HepG2 (cell line): ENCODE results near the gene DOCK2. TPM values are rescaled to one million over a fixed set of nuclear protein-coding genes. Genes with fewer than 3 reads are reported as not detected.

Experiments used
- ATAC-seq: fragments of 200-7000 bp; cut with Tn5 transposase; 3 replicates; pipeline ENCODE4 v1.9.1; 2020; ENCODE audit warnings: mild to moderate bottlenecking, moderate library complexity
- BruUV-seq: library from RNA; stranded (reverse); fragments of 400-500 nt; replicated peaks from 2 replicates; lab custom pipeline; 2021; lab: Mats Ljungman, UMichigan
- CTCF ChIA-PET: fragments of 300-600 bp; formaldehyde crosslinking; extraction: SDS; loops from one replicate; lab custom pipeline; 2021; ENCODE audit warnings: low total read pairs, inconsistent platforms, low intra/inter-chr PET ratio; lab: Yijun Ruan, JAX
- POLR2A ChIA-PET: fragments of 350-600 bp; sonication (Branson Sonifier 250); formaldehyde crosslinking; loops from one replicate; lab custom pipeline; 2020; ENCODE audit warnings: antibody characterized with exemption, inconsistent platforms; lab: Yijun Ruan, JAX
- DNase-seq: peaks from one replicate; pipeline ENCODE4 v3.0.0-alpha.2; 2015; ENCODE audit warnings: low spot score
- FAIRE-seq: peaks from 3 replicates; lab custom pipeline; 2011; peaks lifted over from hg19 to GRCh38; lab: Jason Lieb, UNC
- H2AFZ ChIP-seq: one replicate; pipeline ENCODE4 v1.6.1; 2011; ENCODE audit warnings: low read length, inconsistent platforms
- H3K27ac ChIP-seq: fragments of 300-600 bp; 3 replicates; pipeline ENCODE4 v1.8.0; 2011; ENCODE audit warnings: mixed run types, mild to moderate bottlenecking, mixed read lengths, low read length, inconsistent platforms; ENCODE audit not compliant: insufficient read depth; ENCODE audit errors: extremely low read length
- H3K27me3 ChIP-seq, 2 experiments: fragments of 200-600 bp in 1 of 2; 2 replicates in 1 of 2; 3 replicates in 1 of 2; pipeline versions ENCODE4 v1.6.0 to v1.8.0; 2011; ENCODE audit warnings: low read length in 2 of 2, mild to moderate bottlenecking in 2 of 2, moderate library complexity in 2 of 2, inconsistent platforms in 1 of 2; ENCODE audit not compliant: insufficient read depth in 2 of 2, control insufficient read depth in 1 of 2
- H3K36me3 ChIP-seq, 2 experiments: fragments of 200-600 bp in 1 of 2; replicated peaks in 1 of 2; 2 replicates in 1 of 2; 3 replicates in 1 of 2; pipeline versions ENCODE4 v1.5.1 to v1.8.0; 2011; ENCODE audit warnings: low read length in 2 of 2, inconsistent platforms in 1 of 2; ENCODE audit not compliant: insufficient read depth in 2 of 2, control insufficient read depth in 1 of 2
- H3K4me1 ChIP-seq: 2 replicates; pipeline ENCODE4 v1.5.1; 2012; ENCODE audit warnings: low read length, inconsistent platforms; ENCODE audit not compliant: insufficient read depth
- H3K4me2 ChIP-seq: 2 replicates; pipeline ENCODE4 v1.6.0; 2011; ENCODE audit warnings: low read depth, low read length, inconsistent platforms
- H3K4me3 ChIP-seq, 3 experiments: fragments of 200-600 bp in 1 of 3; sonication (generic), shearing (Covaris generic) in 1 of 3; replicated peaks in 1 of 3; 2 replicates each; pipeline ENCODE4 v1.5.1; 2011 to 2016; ENCODE audit warnings: low read length in 3 of 3, inconsistent platforms in 2 of 3, low read depth in 2 of 3, mild to moderate bottlenecking in 2 of 3, control low read depth in 1 of 3, mixed read lengths in 1 of 3; ENCODE audit not compliant: insufficient read depth in 1 of 3
- H3K79me2 ChIP-seq: one replicate; pipeline ENCODE4 v1.6.1; 2011; ENCODE audit warnings: low read length, inconsistent platforms; ENCODE audit not compliant: insufficient read depth
- H3K9ac ChIP-seq: 2 replicates; pipeline ENCODE4 v1.6.0; 2011; ENCODE audit warnings: mild to moderate bottlenecking, low read depth, low read length, inconsistent platforms; ENCODE audit not compliant: insufficient read depth
- H3K9me3 ChIP-seq: 2 replicates; pipeline ENCODE4 v1.5.1; 2012; ENCODE audit warnings: mild to moderate bottlenecking, low read length
- H4K20me1 ChIP-seq: 2 replicates; pipeline ENCODE4 v1.6.0; 2011; ENCODE audit warnings: inconsistent platforms, mild to moderate bottlenecking, low read length, moderate library complexity; ENCODE audit not compliant: insufficient read depth
- FOSL2 ChIP-seq: sonication (generic); formaldehyde crosslinking; IDR thresholded peaks from 2 replicates; pipeline ENCODE4 v1.4.0; 2020; ENCODE audit warnings: missing genetic modification reagents
- GABPA ChIP-seq, 2 experiments: IDR thresholded peaks; 2 replicates each; pipeline ENCODE4 v1.6.1; 2011 to 2016; ENCODE audit warnings: low read depth in 2 of 2, low read length in 1 of 2, missing biosample characterization in 1 of 2, missing genetic modification characterization in 1 of 2
- JARID2 ChIP-seq: sonication (generic); formaldehyde crosslinking; IDR thresholded peaks from 2 replicates; pipeline ENCODE4 v1.8.1; 2023; ENCODE audit warnings: missing genetic modification reagents, inconsistent platforms; ENCODE audit not compliant: insufficient replicate concordance
- KLF13 ChIP-seq: sonication (generic); formaldehyde crosslinking; IDR thresholded peaks from 2 replicates; pipeline ENCODE4 v1.4.0; 2020; ENCODE audit warnings: mild to moderate bottlenecking, missing genetic modification reagents
- LCORL ChIP-seq, 2 experiments: fragments of 450-650 bp in 1 of 2; sonication (generic) in 1 of 2; formaldehyde crosslinking in 1 of 2; IDR thresholded peaks; 2 replicates each; pipeline versions ENCODE4 v1.5.0 to v1.6.1; 2017 to 2020; ENCODE audit warnings: antibody characterized with exemption in 1 of 2, missing genetic modification reagents in 1 of 2
- MLX ChIP-seq: IDR thresholded peaks from 2 replicates; pipeline ENCODE4 v1.6.1; 2016
- RERE ChIP-seq: IDR thresholded peaks from 2 replicates; pipeline ENCODE4 v1.6.1; 2016; ENCODE audit warnings: low read depth, missing genetic modification reagents, missing compliant biosample characterization
- ZNF280B ChIP-seq: sonication (generic); formaldehyde crosslinking; IDR thresholded peaks from 2 replicates; pipeline ENCODE4 v1.5.0; 2020; ENCODE audit warnings: missing genetic modification reagents, mild to moderate bottlenecking, borderline replicate concordance
- ZNF556 ChIP-seq: sonication (generic); formaldehyde crosslinking; IDR thresholded peaks from 2 replicates; pipeline ENCODE4 v1.4.0; 2020; ENCODE audit warnings: mild to moderate bottlenecking, missing genetic modification reagents, borderline replicate concordance
- ZNF720 ChIP-seq: sonication (generic); formaldehyde crosslinking; IDR thresholded peaks from 2 replicates; pipeline ENCODE4 v1.4.0; 2020; ENCODE audit warnings: missing genetic modification reagents
- WGBS: methylation state at CpG from one replicate; pipeline ENCODE4 v1.1.6; 2017; ENCODE audit warnings: low lambda C conversion rate; 5-methylcytosine and 5-hydroxymethylcytosine counted together
- in situ Hi-C: cut with HindIII; loops from 2 replicates; pipeline ENCODE4 v1.10.0; 2017; ENCODE audit warnings: low pct_unique_long_range_greater_than_20kb; ENCODE audit not compliant: extremely low pct_ligation_motif_present
- intact Hi-C: fragments of 100-400 bp; cut with micrococcal nuclease; formaldehyde crosslinking; loops from one replicate; pipeline ENCODE4 v1.10.0; 2022; ENCODE audit not compliant: unreplicated experiment
- polyA plus RNA-seq, 8 experiments: library from polyadenylated mRNA; depleted of rRNA in 3 of 8; stranded (reverse) in 7 of 8; unstranded in 1 of 8; fragments of >200 nt; fragmentation: Illumina TruSeq in 4 of 8; extraction: Trizol in 4 of 8; gene quantifications; 2 replicates each; pipeline versions ENCODE4 v1.2.1 to v1.2.3, GENCODE V29; 2011 to 2016; ENCODE audit warnings: low read depth in 4 of 8, missing spikeins in 1 of 8, mixed read lengths in 1 of 8; ENCODE audit not compliant: insufficient read depth in 1 of 8
- total RNA-seq, 5 experiments: library from RNA; depleted of rRNA; stranded (reverse); fragments of >200 nt; fragmentation: Illumina TruSeq; extraction: Trizol; gene quantifications; 2 replicates each; pipeline ENCODE4 v1.2.3, GENCODE V29; 2016; ENCODE audit warnings: low read depth in 1 of 5

Gene DOCK2
- total and polyA plus RNA-seq, 2 of the 13 experiments (the other 11 are each of a cell fraction or from before 2014, with no cell fraction given): not detected

- DNase-seq (no peak), FAIRE-seq (no peak), ATAC-seq (no peak)
- TF ChIP-seq FOSL2 (CRISPR knock-in tag): no peak
- no peak for TF ChIP-seq JARID2
- no peak for TF ChIP-seq ZNF720 (CRISPR knock-in tag)
- TF ChIP-seq ZNF280B (CRISPR knock-in tag): no peak
- TF ChIP-seq RERE: no peak
- no peak for TF ChIP-seq KLF13 (CRISPR knock-in tag)
- TF ChIP-seq GABPA (IDR thresholded peaks at IDR 0.05; ENCODE audit: low read depth, low read length): no peak
- no peak for TF ChIP-seq GABPA (CRISPR knock-in tag; IDR thresholded peaks at IDR 0.05; ENCODE audit: low read depth)
- no peak for TF ChIP-seq ZNF556
- no peak for TF ChIP-seq MLX (CRISPR knock-in tag)
- TF ChIP-seq LCORL (IDR thresholded peaks at IDR 0.05): no peak
- no peak for TF ChIP-seq LCORL (CRISPR knock-in tag; IDR thresholded peaks at IDR 0.05)
- Histone ChIP-seq H3K4me3 (no peak overlapping the region), H3K36me3 (no peaks in the 10 kb centered on the region), H3K27ac (no peak overlapping the region), H3K9me3 (peaks cover 34% of the 10 kb centered on the region), H3K4me1 (no peaks in the 10 kb centered on the region), H2AFZ (no peak overlapping the region), H3K9ac (no peak overlapping the region), H3K79me2 (no peaks in the 10 kb centered on the region), H3K4me2 (no peak overlapping the region), H3K27me3 (no peaks in the 10 kb centered on the region), H4K20me1 (no peaks in the 10 kb centered on the region)
- in situ Hi-C loops (no loop called here), intact Hi-C loops (no loop called here)
- no TSS peak for BruUV-seq
- ChIA-PET CTCF (no interaction called here), POLR2A (no interaction called here)
- WGBS: 0% methylated on average over 1 of the region's 1 CpG
Measured at GRCh38 chr5:169847519-169847918, 210.4 kb downstream of the DOCK2 start.
